PC-3 (cell line): ENCODE measurements around the gene RNF126.

Experiments used
- EZH2phosphoT487 ChIP-seq: fragments of 300-600 bp; sonication (generic); IDR thresholded peaks from 2 replicates; pipeline ENCODE4 v1.6.1; 2018; ENCODE audit warnings: mild to moderate bottlenecking, antibody characterized with exemption, low read length, borderline replicate concordance
- TF ChIP-seq, protein P1 (sequence below): fragments of 300-600 bp; sonication (generic); conservative IDR thresholded peaks from 2 replicates; pipeline ENCODE4 v1.5.1; 2017; ENCODE audit warnings: antibody characterized with exemption, low read depth, mild to moderate bottlenecking, low read length

DNA sequence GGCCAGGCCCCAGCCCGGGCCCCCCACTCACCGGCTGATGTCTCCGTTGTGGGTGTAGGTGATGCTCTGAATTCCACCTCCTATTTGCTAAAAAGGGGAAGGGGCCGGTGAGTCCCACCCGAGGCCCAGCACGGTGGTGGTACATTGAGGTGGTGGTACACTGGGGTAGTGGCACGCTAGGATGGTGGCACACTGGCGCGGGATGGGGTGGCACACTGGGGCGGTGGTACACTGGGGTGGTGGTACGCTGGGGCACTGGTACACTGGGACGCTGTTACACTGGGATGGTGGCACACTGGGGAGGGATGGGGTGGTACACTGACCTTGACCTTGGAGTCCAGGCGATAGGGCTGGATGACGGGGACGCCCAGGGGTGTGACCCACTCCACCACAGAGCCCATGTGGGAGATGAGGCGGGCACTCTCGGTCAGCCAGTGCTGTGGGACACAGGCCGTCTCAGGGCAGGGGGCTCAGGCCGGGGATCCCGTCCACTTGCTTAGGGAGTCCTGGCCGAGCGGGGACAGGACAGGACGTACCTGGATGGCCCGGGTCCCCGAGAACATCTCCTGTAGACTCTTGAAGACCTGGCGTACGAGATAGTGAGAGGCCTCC is 44.2 kb downstream of the RNF126 start:
- TF ChIP-seq, protein P1, sequence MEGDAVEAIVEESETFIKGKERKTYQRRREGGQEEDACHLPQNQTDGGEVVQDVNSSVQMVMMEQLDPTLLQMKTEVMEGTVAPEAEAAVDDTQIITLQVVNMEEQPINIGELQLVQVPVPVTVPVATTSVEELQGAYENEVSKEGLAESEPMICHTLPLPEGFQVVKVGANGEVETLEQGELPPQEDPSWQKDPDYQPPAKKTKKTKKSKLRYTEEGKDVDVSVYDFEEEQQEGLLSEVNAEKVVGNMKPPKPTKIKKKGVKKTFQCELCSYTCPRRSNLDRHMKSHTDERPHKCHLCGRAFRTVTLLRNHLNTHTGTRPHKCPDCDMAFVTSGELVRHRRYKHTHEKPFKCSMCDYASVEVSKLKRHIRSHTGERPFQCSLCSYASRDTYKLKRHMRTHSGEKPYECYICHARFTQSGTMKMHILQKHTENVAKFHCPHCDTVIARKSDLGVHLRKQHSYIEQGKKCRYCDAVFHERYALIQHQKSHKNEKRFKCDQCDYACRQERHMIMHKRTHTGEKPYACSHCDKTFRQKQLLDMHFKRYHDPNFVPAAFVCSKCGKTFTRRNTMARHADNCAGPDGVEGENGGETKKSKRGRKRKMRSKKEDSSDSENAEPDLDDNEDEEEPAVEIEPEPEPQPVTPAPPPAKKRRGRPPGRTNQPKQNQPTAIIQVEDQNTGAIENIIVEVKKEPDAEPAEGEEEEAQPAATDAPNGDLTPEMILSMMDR = no peak
- TF ChIP-seq EZH2phosphoT487 = no peak
